Peyer's patch (tissue), 4 donors: ENCODE measurements around the gene LRRN2.

Experiments
- POLR2A ChIP-seq, 2 donors: fragments of 450-650 bp; IDR thresholded peaks; one replicate each; pipeline ENCODE4 v1.5.1; 2017; ENCODE audit warnings: antibody characterized with exemption in 2 of 2, mild to moderate bottlenecking in 2 of 2, moderate library complexity in 2 of 2
- TF ChIP-seq, protein P1 (sequence below), 6 experiments: fragments of 450-650 bp in 4 of 6; fragments of 200-600 bp in 2 of 6; sonication (generic) in 1 of 6; IDR thresholded peaks; one replicate each; pipeline ENCODE4 v1.5.1; 2017 to 2019; ENCODE audit warnings: antibody characterized with exemption in 6 of 6, mild to moderate bottlenecking in 3 of 6, moderate library complexity in 1 of 6

DNA sequence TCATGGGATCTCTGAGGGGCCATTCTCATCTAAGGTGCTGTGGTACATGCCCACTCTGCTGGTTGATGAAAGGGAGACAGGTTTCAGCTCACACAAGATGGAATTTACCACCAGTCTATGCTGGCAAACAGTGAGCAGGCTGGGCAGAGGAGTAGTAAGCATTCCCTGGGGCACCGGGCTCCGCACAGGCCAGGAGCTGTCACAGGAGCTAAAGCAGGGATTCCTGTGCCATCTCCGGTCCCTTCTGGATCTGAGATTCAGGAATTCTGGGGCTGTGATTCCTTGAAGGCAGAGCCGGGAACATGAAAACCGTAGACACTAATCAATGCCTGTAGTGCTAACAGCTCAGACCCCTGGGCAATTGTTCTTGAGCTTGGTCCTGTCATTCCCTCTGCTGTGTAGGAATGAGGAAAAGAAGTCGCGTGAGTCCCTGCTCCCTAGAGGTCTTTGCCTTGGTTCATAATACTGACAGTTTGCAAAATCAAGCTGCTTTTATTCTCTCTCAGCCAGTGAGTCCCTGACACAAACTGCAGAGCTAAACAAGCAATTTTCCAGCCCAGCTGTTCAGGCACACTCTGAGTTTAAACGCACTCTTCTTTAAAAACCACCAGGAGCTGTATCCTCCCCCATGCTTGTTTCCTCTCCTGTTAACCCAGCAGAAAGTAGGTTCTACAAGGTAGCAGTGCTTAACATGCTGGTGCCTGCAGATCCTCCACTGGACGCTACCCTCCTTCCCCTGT, 116.8 kb downstream of the LRRN2 start:
- no peak for TF ChIP-seq POLR2A (IDR thresholded peaks at IDR 0.05)
- TF ChIP-seq, protein P1, sequence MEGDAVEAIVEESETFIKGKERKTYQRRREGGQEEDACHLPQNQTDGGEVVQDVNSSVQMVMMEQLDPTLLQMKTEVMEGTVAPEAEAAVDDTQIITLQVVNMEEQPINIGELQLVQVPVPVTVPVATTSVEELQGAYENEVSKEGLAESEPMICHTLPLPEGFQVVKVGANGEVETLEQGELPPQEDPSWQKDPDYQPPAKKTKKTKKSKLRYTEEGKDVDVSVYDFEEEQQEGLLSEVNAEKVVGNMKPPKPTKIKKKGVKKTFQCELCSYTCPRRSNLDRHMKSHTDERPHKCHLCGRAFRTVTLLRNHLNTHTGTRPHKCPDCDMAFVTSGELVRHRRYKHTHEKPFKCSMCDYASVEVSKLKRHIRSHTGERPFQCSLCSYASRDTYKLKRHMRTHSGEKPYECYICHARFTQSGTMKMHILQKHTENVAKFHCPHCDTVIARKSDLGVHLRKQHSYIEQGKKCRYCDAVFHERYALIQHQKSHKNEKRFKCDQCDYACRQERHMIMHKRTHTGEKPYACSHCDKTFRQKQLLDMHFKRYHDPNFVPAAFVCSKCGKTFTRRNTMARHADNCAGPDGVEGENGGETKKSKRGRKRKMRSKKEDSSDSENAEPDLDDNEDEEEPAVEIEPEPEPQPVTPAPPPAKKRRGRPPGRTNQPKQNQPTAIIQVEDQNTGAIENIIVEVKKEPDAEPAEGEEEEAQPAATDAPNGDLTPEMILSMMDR (IDR thresholded peaks at IDR 0.05): no peak
